SK-N-SH treated with all-trans-retinoic acid at 6 μM for 48 hours (cell line): Measurements from ENCODE around the gene THSD4.
"Not testable (repeated sequence)": the region's sequence is repeated elsewhere in the genome, so short reads cannot be mapped to it uniquely, and the experiment has no call there.

Experiments
- ARNTL ChIP-seq: fragments of 450-650 bp; formaldehyde crosslinking; IDR thresholded peaks from 2 replicates; pipeline ENCODE4 v1.5.0; 2020; ENCODE audit warnings: low read depth, mild to moderate bottlenecking, moderate library complexity, borderline replicate concordance
- CREB5 ChIP-seq: fragments of 250-450 bp; sonication (Bioruptor Pico); IDR thresholded peaks from 2 replicates; pipeline ENCODE4 v1.5.1; 2020; ENCODE audit warnings: low read depth, mild to moderate bottlenecking, moderate library complexity
- PPARA ChIP-seq: fragments of 250-450 bp; sonication (Bioruptor Pico); IDR thresholded peaks from 2 replicates; pipeline ENCODE4 v1.5.0; 2020; ENCODE audit warnings: mild to moderate bottlenecking, borderline replicate concordance
- RARB ChIP-seq: fragments of 250-450 bp; sonication (Bioruptor Pico); IDR thresholded peaks from 2 replicates; pipeline ENCODE4 v1.8.0; 2021; ENCODE audit warnings: mild to moderate bottlenecking, moderate library complexity
- TCF4 ChIP-seq: fragments of 250-450 bp; sonication (Bioruptor Pico); IDR thresholded peaks from 2 replicates; pipeline ENCODE4 v1.8.0; 2021; ENCODE audit warnings: mild to moderate bottlenecking, moderate library complexity, borderline replicate concordance
- TOX ChIP-seq: fragments of 250-450 bp; sonication (Bioruptor Pico); IDR thresholded peaks from 2 replicates; pipeline ENCODE4 v1.8.0; 2021; ENCODE audit warnings: mild to moderate bottlenecking, moderate library complexity, borderline replicate concordance
- ZC3H10 ChIP-seq: fragments of 250-450 bp; sonication (Bioruptor Pico); IDR thresholded peaks from 2 replicates; pipeline ENCODE4 v1.5.1; 2021; ENCODE audit warnings: mild to moderate bottlenecking, moderate library complexity
- ZFP3 ChIP-seq: fragments of 250-450 bp; sonication (Bioruptor Pico); IDR thresholded peaks from 2 replicates; pipeline ENCODE4 v1.5.0; 2020; ENCODE audit warnings: mild to moderate bottlenecking, moderate library complexity
- ZFP30 ChIP-seq: fragments of 450-650 bp; formaldehyde crosslinking; IDR thresholded peaks from 2 replicates; pipeline ENCODE4 v1.5.0; 2022; ENCODE audit warnings: mild to moderate bottlenecking, moderate library complexity
- ZNF70 ChIP-seq: fragments of 450-650 bp; formaldehyde crosslinking; IDR thresholded peaks from 2 replicates; pipeline ENCODE4 v1.5.0; 2020; ENCODE audit warnings: mild to moderate bottlenecking, moderate library complexity
- ZNF8 ChIP-seq: fragments of 450-650 bp; formaldehyde crosslinking; IDR thresholded peaks from 2 replicates; pipeline ENCODE4 v1.5.0; 2020; ENCODE audit warnings: mild to moderate bottlenecking, moderate library complexity
- TF ChIP-seq, protein P1 (sequence below): fragments of 250-450 bp; sonication (Bioruptor Pico); IDR thresholded peaks from 2 replicates; pipeline ENCODE4 v1.8.0; 2020; ENCODE audit warnings: mild to moderate bottlenecking, moderate library complexity, borderline replicate concordance
- TF ChIP-seq, protein P2 (sequence below): fragments of 250-450 bp; sonication (Bioruptor Pico); IDR thresholded peaks from 2 replicates; pipeline ENCODE4 v1.5.1; 2021; ENCODE audit warnings: mild to moderate bottlenecking, moderate library complexity

GRCh38 chr15:71401728-71402127 is 286.5 kb downstream of the THSD4 start:
- not testable (repeated sequence) for TF ChIP-seq PPARA (CRISPR knock-in tag); CREB5 (CRISPR knock-in tag); ZFP30 (CRISPR knock-in tag); ZNF70; ARNTL; ZFP3; RARB (CRISPR knock-in tag); ZC3H10; ZNF8 (CRISPR knock-in tag); TOX (CRISPR knock-in tag); TCF4 (CRISPR knock-in tag)
- TF ChIP-seq, protein P1, sequence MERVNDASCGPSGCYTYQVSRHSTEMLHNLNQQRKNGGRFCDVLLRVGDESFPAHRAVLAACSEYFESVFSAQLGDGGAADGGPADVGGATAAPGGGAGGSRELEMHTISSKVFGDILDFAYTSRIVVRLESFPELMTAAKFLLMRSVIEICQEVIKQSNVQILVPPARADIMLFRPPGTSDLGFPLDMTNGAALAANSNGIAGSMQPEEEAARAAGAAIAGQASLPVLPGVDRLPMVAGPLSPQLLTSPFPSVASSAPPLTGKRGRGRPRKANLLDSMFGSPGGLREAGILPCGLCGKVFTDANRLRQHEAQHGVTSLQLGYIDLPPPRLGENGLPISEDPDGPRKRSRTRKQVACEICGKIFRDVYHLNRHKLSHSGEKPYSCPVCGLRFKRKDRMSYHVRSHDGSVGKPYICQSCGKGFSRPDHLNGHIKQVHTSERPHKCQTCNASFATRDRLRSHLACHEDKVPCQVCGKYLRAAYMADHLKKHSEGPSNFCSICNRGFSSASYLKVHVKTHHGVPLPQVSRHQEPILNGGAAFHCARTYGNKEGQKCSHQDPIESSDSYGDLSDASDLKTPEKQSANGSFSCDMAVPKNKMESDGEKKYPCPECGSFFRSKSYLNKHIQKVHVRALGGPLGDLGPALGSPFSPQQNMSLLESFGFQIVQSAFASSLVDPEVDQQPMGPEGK (CRISPR knock-in tag), result not testable (repeated sequence)
- TF ChIP-seq, protein P2, sequence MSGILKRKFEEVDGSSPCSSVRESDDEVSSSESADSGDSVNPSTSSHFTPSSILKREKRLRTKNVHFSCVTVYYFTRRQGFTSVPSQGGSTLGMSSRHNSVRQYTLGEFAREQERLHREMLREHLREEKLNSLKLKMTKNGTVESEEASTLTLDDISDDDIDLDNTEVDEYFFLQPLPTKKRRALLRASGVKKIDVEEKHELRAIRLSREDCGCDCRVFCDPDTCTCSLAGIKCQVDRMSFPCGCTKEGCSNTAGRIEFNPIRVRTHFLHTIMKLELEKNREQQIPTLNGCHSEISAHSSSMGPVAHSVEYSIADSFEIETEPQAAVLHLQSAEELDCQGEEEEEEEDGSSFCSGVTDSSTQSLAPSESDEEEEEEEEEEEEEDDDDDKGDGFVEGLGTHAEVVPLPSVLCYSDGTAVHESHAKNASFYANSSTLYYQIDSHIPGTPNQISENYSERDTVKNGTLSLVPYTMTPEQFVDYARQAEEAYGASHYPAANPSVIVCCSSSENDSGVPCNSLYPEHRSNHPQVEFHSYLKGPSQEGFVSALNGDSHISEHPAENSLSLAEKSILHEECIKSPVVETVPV (CRISPR knock-in tag), result not testable (repeated sequence)
